Neural cell (in vitro differentiated cells): ENCODE measurements around the gene FAM118A. TPM values are rescaled to one million over a fixed set of nuclear protein-coding genes. Genes with fewer than 3 reads are reported as not detected.
"Not testable (repeated sequence)": the region's sequence is repeated elsewhere in the genome, so short reads cannot be mapped to it uniquely, and the experiment has no call there.

Experiments used
- H2AFZ ChIP-seq: fragments of 200-600, 300-800 bp; sonication (generic), shearing (Covaris generic); 2 replicates; pipeline ENCODE4 v1.6.0; 2014; ENCODE audit warnings: low read depth, mild to moderate bottlenecking, antibody characterized with exemption, low read length, moderate library complexity
- H3F3A ChIP-seq: fragments of 200-600 bp; shearing (Covaris generic); 2 replicates; pipeline ENCODE4 v1.6.1; 2016; ENCODE audit warnings: mild to moderate bottlenecking, moderate library complexity, mixed read lengths, antibody characterized with exemption, low read length; ENCODE audit not compliant: insufficient read depth, poor library complexity, severe bottlenecking
- H3K27ac ChIP-seq: fragments of 200-600, 300-800 bp; sonication (generic), shearing (Covaris generic); 2 replicates; pipeline ENCODE4 v1.5.1; 2014; ENCODE audit warnings: mild to moderate bottlenecking, low read length, moderate library complexity
- H3K27me3 ChIP-seq: fragments of 300-800, 200-600 bp; sonication (generic), shearing (Covaris generic); 2 replicates; pipeline ENCODE4 v1.6.0; 2014; ENCODE audit warnings: mild to moderate bottlenecking, low read depth, low read length, moderate library complexity; ENCODE audit not compliant: insufficient read depth
- H3K36me3 ChIP-seq: fragments of 300-800, 200-600 bp; sonication (generic), shearing (Covaris generic); 2 replicates; pipeline ENCODE4 v1.5.1; 2014; ENCODE audit warnings: mild to moderate bottlenecking, antibody characterized with exemption, low read length, moderate library complexity; ENCODE audit not compliant: insufficient read depth
- H3K4me2 ChIP-seq: fragments of 300-800, 200-600 bp; sonication (generic), shearing (Covaris generic); 2 replicates; pipeline ENCODE4 v1.6.0; 2014; ENCODE audit warnings: mild to moderate bottlenecking, low read length
- H3K4me3 ChIP-seq: fragments of 300-800, 200-600 bp; sonication (generic), shearing (Covaris generic); 2 replicates; pipeline ENCODE4 v1.5.1; 2014; ENCODE audit warnings: mild to moderate bottlenecking, low read length, moderate library complexity
- H3K79me2 ChIP-seq: fragments of 200-600 bp; shearing (Covaris generic); replicated peaks from 2 replicates; pipeline ENCODE4 v1.6.0; 2014; ENCODE audit warnings: mild to moderate bottlenecking, low read length, moderate library complexity; ENCODE audit not compliant: insufficient read depth
- H3K9ac ChIP-seq: fragments of 300-800, 200-600 bp; sonication (generic), shearing (Covaris generic); 2 replicates; pipeline ENCODE4 v1.6.1; 2016; ENCODE audit warnings: mild to moderate bottlenecking, low read length, mixed read lengths
- H3K9me2 ChIP-seq: fragments of 200-600 bp; shearing (Covaris generic); 2 replicates; pipeline ENCODE4 v1.6.1; 2016; ENCODE audit warnings: mild to moderate bottlenecking, low read length, mixed read lengths; ENCODE audit not compliant: insufficient read depth
- H3K9me3 ChIP-seq: fragments of 200-600, 300-800 bp; sonication (generic), shearing (Covaris generic); 2 replicates; pipeline ENCODE4 v1.6.1; 2016; ENCODE audit warnings: mild to moderate bottlenecking, mixed run types, low read length, moderate library complexity, mixed read lengths
- H4K20me1 ChIP-seq: fragments of 200-600 bp; shearing (Covaris generic); 2 replicates; pipeline ENCODE4 v1.6.1; 2016; ENCODE audit warnings: mild to moderate bottlenecking, mixed run types; ENCODE audit not compliant: insufficient read depth
- EP300 ChIP-seq: fragments of 450-650 bp; conservative IDR thresholded peaks from 2 replicates; pipeline ENCODE4 v1.6.1; 2014; ENCODE audit warnings: antibody characterized with exemption, mild to moderate bottlenecking, moderate library complexity; ENCODE audit not compliant: poor library complexity, severe bottlenecking
- EZH2 ChIP-seq: fragments of 200-600, 300-800 bp; shearing (Covaris generic), sonication (generic); IDR thresholded peaks from 2 replicates; pipeline ENCODE4 v1.6.1; 2014; ENCODE audit warnings: antibody characterized with exemption, low read length, borderline replicate concordance, mild to moderate bottlenecking; ENCODE audit not compliant: insufficient read depth, poor library complexity, severe bottlenecking
- MXI1 ChIP-seq: fragments of 450-650 bp; conservative IDR thresholded peaks from 2 replicates; pipeline ENCODE4 v1.6.1; 2014; ENCODE audit warnings: antibody characterized with exemption, mild to moderate bottlenecking; ENCODE audit not compliant: poor library complexity, severe bottlenecking
- POLR2AphosphoS5 ChIP-seq: IDR thresholded peaks from 2 replicates; pipeline ENCODE4 v1.6.1; 2012
- RAD21 ChIP-seq: fragments of 450-650 bp; conservative IDR thresholded peaks from 2 replicates; pipeline ENCODE4 v1.6.1; 2014; ENCODE audit warnings: antibody characterized with exemption, mild to moderate bottlenecking, moderate library complexity
- SMC3 ChIP-seq: fragments of 450-650 bp; conservative IDR thresholded peaks from 2 replicates; pipeline ENCODE4 v1.6.1; 2014; ENCODE audit warnings: antibody characterized with exemption, mild to moderate bottlenecking, moderate library complexity; ENCODE audit not compliant: poor library complexity
- TAF1 ChIP-seq: IDR thresholded peaks from 2 replicates; pipeline ENCODE4 v1.6.1; 2012; ENCODE audit warnings: low read depth
- polyA plus RNA-seq: library from polyadenylated mRNA; depleted of rRNA; stranded (reverse); fragments of >200 nt; gene quantifications from 2 replicates; pipeline ENCODE4 v1.2.3, GENCODE V29; 2014
- TF ChIP-seq, protein P1 (sequence below): IDR thresholded peaks from 2 replicates; pipeline ENCODE4 v1.6.1; 2012; ENCODE audit warnings: borderline replicate concordance
- TF ChIP-seq, protein P2 (sequence below): fragments of 450-650 bp; IDR thresholded peaks from 2 replicates; pipeline ENCODE4 v1.5.1; 2014; ENCODE audit warnings: antibody characterized with exemption, mild to moderate bottlenecking, moderate library complexity; ENCODE audit not compliant: poor library complexity, severe bottlenecking

FAM118A gene
- polyA plus RNA-seq, 1 donor from 2014 or later: 9.6 TPM

GRCh38 chr22:45273452-45274075 is 36.2 kb upstream of the FAM118A start:
- no peak overlapping the region for H3K4me3 ChIP-seq
- H2AFZ ChIP-seq: no peak overlapping the region
- H4K20me1 ChIP-seq: no peaks in the 10 kb centered on the region
- H3K4me2 ChIP-seq: no peak overlapping the region
- H3K9me2 ChIP-seq: no peaks in the 10 kb centered on the region
- no peak for TF ChIP-seq POLR2AphosphoS5
- TF ChIP-seq TAF1: no peak
- TF ChIP-seq RAD21: no peak
- TF ChIP-seq, protein P1, sequence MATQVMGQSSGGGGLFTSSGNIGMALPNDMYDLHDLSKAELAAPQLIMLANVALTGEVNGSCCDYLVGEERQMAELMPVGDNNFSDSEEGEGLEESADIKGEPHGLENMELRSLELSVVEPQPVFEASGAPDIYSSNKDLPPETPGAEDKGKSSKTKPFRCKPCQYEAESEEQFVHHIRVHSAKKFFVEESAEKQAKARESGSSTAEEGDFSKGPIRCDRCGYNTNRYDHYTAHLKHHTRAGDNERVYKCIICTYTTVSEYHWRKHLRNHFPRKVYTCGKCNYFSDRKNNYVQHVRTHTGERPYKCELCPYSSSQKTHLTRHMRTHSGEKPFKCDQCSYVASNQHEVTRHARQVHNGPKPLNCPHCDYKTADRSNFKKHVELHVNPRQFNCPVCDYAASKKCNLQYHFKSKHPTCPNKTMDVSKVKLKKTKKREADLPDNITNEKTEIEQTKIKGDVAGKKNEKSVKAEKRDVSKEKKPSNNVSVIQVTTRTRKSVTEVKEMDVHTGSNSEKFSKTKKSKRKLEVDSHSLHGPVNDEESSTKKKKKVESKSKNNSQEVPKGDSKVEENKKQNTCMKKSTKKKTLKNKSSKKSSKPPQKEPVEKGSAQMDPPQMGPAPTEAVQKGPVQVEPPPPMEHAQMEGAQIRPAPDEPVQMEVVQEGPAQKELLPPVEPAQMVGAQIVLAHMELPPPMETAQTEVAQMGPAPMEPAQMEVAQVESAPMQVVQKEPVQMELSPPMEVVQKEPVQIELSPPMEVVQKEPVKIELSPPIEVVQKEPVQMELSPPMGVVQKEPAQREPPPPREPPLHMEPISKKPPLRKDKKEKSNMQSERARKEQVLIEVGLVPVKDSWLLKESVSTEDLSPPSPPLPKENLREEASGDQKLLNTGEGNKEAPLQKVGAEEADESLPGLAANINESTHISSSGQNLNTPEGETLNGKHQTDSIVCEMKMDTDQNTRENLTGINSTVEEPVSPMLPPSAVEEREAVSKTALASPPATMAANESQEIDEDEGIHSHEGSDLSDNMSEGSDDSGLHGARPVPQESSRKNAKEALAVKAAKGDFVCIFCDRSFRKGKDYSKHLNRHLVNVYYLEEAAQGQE: no peak
- TF ChIP-seq EZH2: no peak
- TF ChIP-seq EP300: no peak
- TF ChIP-seq SMC3: no peak
- no peak for TF ChIP-seq MXI1
- TF ChIP-seq, protein P2, sequence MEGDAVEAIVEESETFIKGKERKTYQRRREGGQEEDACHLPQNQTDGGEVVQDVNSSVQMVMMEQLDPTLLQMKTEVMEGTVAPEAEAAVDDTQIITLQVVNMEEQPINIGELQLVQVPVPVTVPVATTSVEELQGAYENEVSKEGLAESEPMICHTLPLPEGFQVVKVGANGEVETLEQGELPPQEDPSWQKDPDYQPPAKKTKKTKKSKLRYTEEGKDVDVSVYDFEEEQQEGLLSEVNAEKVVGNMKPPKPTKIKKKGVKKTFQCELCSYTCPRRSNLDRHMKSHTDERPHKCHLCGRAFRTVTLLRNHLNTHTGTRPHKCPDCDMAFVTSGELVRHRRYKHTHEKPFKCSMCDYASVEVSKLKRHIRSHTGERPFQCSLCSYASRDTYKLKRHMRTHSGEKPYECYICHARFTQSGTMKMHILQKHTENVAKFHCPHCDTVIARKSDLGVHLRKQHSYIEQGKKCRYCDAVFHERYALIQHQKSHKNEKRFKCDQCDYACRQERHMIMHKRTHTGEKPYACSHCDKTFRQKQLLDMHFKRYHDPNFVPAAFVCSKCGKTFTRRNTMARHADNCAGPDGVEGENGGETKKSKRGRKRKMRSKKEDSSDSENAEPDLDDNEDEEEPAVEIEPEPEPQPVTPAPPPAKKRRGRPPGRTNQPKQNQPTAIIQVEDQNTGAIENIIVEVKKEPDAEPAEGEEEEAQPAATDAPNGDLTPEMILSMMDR: no peak
- H3K9ac ChIP-seq: no peak overlapping the region
- no peaks in the 10 kb centered on the region for H3K27me3 ChIP-seq
- no peaks in the 10 kb centered on the region for H3K9me3 ChIP-seq
- H3K79me2 ChIP-seq: no peaks in the 10 kb centered on the region
- H3K27ac ChIP-seq: no peak overlapping the region
- no peaks in the 10 kb centered on the region for H3K36me3 ChIP-seq
- no peaks in the 10 kb centered on the region for H3F3A ChIP-seq

DNA sequence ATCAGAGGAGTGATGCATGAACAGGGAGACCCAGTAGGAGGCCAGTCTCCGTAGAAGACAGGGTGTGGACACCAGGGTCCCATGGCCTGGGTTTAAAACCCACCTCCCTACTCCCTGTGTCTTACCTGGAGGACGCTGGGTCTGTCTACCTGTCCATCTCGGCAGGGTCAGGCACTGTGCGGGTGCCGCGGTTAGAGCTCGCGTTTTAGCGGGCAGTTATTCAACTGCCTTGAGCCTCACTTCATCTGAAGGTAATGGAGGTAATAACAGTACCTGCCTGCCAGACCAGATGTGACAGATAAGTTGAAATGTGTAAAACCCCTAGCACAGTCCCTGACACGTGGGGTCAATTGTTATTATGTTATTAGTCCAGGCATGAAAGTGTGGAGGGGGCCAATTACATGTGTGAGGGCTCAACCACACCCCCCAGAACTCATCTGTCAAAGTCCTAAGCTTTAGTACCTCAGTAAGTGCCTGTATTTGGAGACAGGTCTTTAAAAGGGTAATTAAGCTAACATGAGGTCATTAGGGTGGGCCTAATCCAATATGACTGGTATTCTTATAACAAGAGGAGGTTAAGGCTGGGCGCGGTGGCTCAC is 33.1 kb upstream of the FAM118A start:
- H3K36me3 ChIP-seq: no peaks in the 10 kb centered on the region
- no peak overlapping the region for H3K9ac ChIP-seq
- no peak overlapping the region for H3K4me3 ChIP-seq
- H3K27me3 ChIP-seq: no peaks in the 10 kb centered on the region
- H3K9me2 ChIP-seq: no peaks in the 10 kb centered on the region
- no peak overlapping the region for H2AFZ ChIP-seq
- TF ChIP-seq, protein P2: no peak
- TF ChIP-seq, protein P1: no peak
- TF ChIP-seq TAF1 (no peak), SMC3 (no peak)
- H3K79me2 ChIP-seq: no peaks in the 10 kb centered on the region
- no peaks in the 10 kb centered on the region for H4K20me1 ChIP-seq
- H3K4me2 ChIP-seq: no peak overlapping the region
- no peak overlapping the region for H3K27ac ChIP-seq
- no peaks in the 10 kb centered on the region for H3F3A ChIP-seq
- H3K9me3 ChIP-seq: no peaks in the 10 kb centered on the region

DNA sequence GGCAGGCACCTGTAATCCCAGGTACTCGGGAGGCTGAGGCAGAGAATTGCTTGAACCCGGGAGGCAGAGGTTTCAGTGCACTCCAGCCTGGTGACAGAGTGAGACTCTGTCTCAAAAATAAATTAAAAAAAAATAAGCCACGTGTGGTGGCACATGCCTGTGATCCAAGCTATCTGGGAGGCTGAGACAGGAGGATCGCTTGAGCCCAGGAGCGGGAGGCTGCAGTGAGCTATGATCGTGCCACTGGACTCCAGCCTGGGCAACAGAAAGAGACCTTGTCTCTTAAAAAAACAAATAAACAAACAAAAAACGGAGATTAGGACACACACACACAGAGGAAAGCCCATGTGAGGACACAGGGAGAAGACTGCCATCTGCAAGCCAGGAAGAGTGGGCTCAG is 32.0 kb upstream of the FAM118A start:
- not testable (repeated sequence) for H3K36me3 ChIP-seq, H2AFZ ChIP-seq, H3K4me3 ChIP-seq

More for the DNA sequence above, 32.0 kb upstream of the FAM118A start:
- H3K79me2 ChIP-seq, H3F3A ChIP-seq, H3K27ac ChIP-seq, H3K9me2 ChIP-seq, H3K9me3 ChIP-seq, H3K27me3 ChIP-seq, H3K4me2 ChIP-seq, H4K20me1 ChIP-seq, H3K9ac ChIP-seq: not testable (repeated sequence)
